22Rv1 (cell line): Measurements from ENCODE around the gene BBS7.

Source experiments
- ZFX ChIP-seq: fragments of 450-650 bp; IDR thresholded peaks from 2 replicates; pipeline ENCODE4 v1.6.1; 2017; ENCODE audit warnings: antibody characterized with exemption, borderline replicate concordance
- TF ChIP-seq, protein P1 (sequence below): fragments of 450-650 bp; IDR thresholded peaks from 2 replicates; pipeline ENCODE4 v1.5.1; 2017; ENCODE audit warnings: mild to moderate bottlenecking

DNA sequence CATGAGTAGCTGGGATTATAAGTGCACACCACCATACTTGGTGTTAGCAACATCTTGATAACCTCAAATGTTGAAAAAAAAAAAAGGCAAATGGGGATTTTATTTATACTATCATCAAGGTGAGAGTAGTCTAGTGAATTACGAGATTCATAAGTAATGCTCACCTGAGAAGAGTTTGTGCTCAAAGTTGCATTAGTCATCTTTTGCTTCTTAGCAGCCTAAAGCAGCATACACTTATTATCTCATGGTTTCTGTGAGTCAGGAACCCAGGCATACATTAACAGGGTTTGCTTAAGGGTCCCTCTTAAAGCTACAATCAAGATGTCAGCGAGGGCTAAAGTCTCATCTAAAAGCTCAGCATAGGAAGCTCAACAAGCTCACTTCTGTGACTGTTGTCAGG is 77.3 kb downstream of the BBS7 start:
- TF ChIP-seq, protein P1, sequence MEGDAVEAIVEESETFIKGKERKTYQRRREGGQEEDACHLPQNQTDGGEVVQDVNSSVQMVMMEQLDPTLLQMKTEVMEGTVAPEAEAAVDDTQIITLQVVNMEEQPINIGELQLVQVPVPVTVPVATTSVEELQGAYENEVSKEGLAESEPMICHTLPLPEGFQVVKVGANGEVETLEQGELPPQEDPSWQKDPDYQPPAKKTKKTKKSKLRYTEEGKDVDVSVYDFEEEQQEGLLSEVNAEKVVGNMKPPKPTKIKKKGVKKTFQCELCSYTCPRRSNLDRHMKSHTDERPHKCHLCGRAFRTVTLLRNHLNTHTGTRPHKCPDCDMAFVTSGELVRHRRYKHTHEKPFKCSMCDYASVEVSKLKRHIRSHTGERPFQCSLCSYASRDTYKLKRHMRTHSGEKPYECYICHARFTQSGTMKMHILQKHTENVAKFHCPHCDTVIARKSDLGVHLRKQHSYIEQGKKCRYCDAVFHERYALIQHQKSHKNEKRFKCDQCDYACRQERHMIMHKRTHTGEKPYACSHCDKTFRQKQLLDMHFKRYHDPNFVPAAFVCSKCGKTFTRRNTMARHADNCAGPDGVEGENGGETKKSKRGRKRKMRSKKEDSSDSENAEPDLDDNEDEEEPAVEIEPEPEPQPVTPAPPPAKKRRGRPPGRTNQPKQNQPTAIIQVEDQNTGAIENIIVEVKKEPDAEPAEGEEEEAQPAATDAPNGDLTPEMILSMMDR = no peak
- TF ChIP-seq ZFX = no peak
